SK-N-SH treated with all-trans-retinoic acid at 6 μM for 48 hours (cell line): ENCODE results near the gene TMEM209.

Source experiments
- ATAC-seq: fragments of 200-7000 bp; cut with Tn5 transposase; 3 replicates; pipeline ENCODE4 v1.9.1; 2020; ENCODE audit warnings: mild to moderate bottlenecking, moderate library complexity
- ARNTL ChIP-seq: fragments of 450-650 bp; formaldehyde crosslinking; IDR thresholded peaks from 2 replicates; pipeline ENCODE4 v1.5.0; 2020; ENCODE audit warnings: low read depth, mild to moderate bottlenecking, moderate library complexity, borderline replicate concordance
- BACH2 ChIP-seq: fragments of 250-450 bp; sonication (Bioruptor Pico); IDR thresholded peaks from 2 replicates; pipeline ENCODE4 v1.9.0; 2021; ENCODE audit warnings: mild to moderate bottlenecking, borderline replicate concordance
- CREB5 ChIP-seq: fragments of 250-450 bp; sonication (Bioruptor Pico); IDR thresholded peaks from 2 replicates; pipeline ENCODE4 v1.5.1; 2020; ENCODE audit warnings: low read depth, mild to moderate bottlenecking, moderate library complexity
- CSDC2 ChIP-seq: fragments of 250-450 bp; sonication (Bioruptor Pico); IDR thresholded peaks from 2 replicates; pipeline ENCODE4 v1.5.0; 2020; ENCODE audit warnings: mild to moderate bottlenecking, moderate library complexity
- ESRRG ChIP-seq: fragments of 250-450 bp; sonication (Bioruptor Pico); IDR thresholded peaks from 2 replicates; pipeline ENCODE4 v1.6.1; 2021; ENCODE audit warnings: mild to moderate bottlenecking
- GLIS3 ChIP-seq: fragments of 250-450 bp; sonication (Bioruptor Pico); IDR thresholded peaks from 2 replicates; pipeline ENCODE4 v1.5.0; 2020; ENCODE audit warnings: mild to moderate bottlenecking, moderate library complexity
- ISL1 ChIP-seq: fragments of 250-450 bp; sonication (Bioruptor Pico); IDR thresholded peaks from 2 replicates; pipeline ENCODE4 v2.1.2; 2022; ENCODE audit warnings: mild to moderate bottlenecking, moderate library complexity
- PATZ1 ChIP-seq: fragments of 250-450 bp; sonication (Bioruptor Pico); IDR thresholded peaks from 2 replicates; pipeline ENCODE4 v1.8.0; 2020; ENCODE audit warnings: mild to moderate bottlenecking, moderate library complexity, borderline replicate concordance
- POU6F1 ChIP-seq: fragments of 250-450 bp; sonication (Bioruptor Pico); IDR thresholded peaks from 2 replicates; pipeline ENCODE4 v1.8.0; 2021; ENCODE audit warnings: low read depth, mild to moderate bottlenecking, moderate library complexity, borderline replicate concordance
- PPARA ChIP-seq: fragments of 250-450 bp; sonication (Bioruptor Pico); IDR thresholded peaks from 2 replicates; pipeline ENCODE4 v1.5.0; 2020; ENCODE audit warnings: mild to moderate bottlenecking, borderline replicate concordance
- RARB ChIP-seq: fragments of 250-450 bp; sonication (Bioruptor Pico); IDR thresholded peaks from 2 replicates; pipeline ENCODE4 v1.8.0; 2021; ENCODE audit warnings: mild to moderate bottlenecking, moderate library complexity
- SNAI2 ChIP-seq: fragments of 250-450 bp; sonication (Bioruptor Pico); IDR thresholded peaks from 2 replicates; pipeline ENCODE4 v1.5.0; 2020; ENCODE audit warnings: mild to moderate bottlenecking, moderate library complexity
- TCF4 ChIP-seq: fragments of 250-450 bp; sonication (Bioruptor Pico); IDR thresholded peaks from 2 replicates; pipeline ENCODE4 v1.8.0; 2021; ENCODE audit warnings: mild to moderate bottlenecking, moderate library complexity, borderline replicate concordance
- TOX ChIP-seq: fragments of 250-450 bp; sonication (Bioruptor Pico); IDR thresholded peaks from 2 replicates; pipeline ENCODE4 v1.8.0; 2021; ENCODE audit warnings: mild to moderate bottlenecking, moderate library complexity, borderline replicate concordance
- TSHZ2 ChIP-seq: fragments of 250-450 bp; sonication (Bioruptor Pico); IDR thresholded peaks from 2 replicates; pipeline ENCODE4 v1.5.0; 2020; ENCODE audit warnings: mild to moderate bottlenecking, moderate library complexity
- ZC3H10 ChIP-seq: fragments of 250-450 bp; sonication (Bioruptor Pico); IDR thresholded peaks from 2 replicates; pipeline ENCODE4 v1.5.1; 2021; ENCODE audit warnings: mild to moderate bottlenecking, moderate library complexity
- ZFP3 ChIP-seq: fragments of 250-450 bp; sonication (Bioruptor Pico); IDR thresholded peaks from 2 replicates; pipeline ENCODE4 v1.5.0; 2020; ENCODE audit warnings: mild to moderate bottlenecking, moderate library complexity
- ZFP30 ChIP-seq: fragments of 450-650 bp; formaldehyde crosslinking; IDR thresholded peaks from 2 replicates; pipeline ENCODE4 v1.5.0; 2022; ENCODE audit warnings: mild to moderate bottlenecking, moderate library complexity
- ZNF565 ChIP-seq: fragments of 450-650 bp; formaldehyde crosslinking; conservative IDR thresholded peaks from 2 replicates; pipeline ENCODE4 v1.5.0; 2020; ENCODE audit warnings: low read depth, mild to moderate bottlenecking, moderate library complexity
- ZNF70 ChIP-seq: fragments of 450-650 bp; formaldehyde crosslinking; IDR thresholded peaks from 2 replicates; pipeline ENCODE4 v1.5.0; 2020; ENCODE audit warnings: mild to moderate bottlenecking, moderate library complexity
- ZNF8 ChIP-seq: fragments of 450-650 bp; formaldehyde crosslinking; IDR thresholded peaks from 2 replicates; pipeline ENCODE4 v1.5.0; 2020; ENCODE audit warnings: mild to moderate bottlenecking, moderate library complexity

Gene TMEM209

GRCh38 chr7:130152493-130153210 is 52.6 kb downstream of the TMEM209 start:
- no peak for ATAC-seq
- no peak for TF ChIP-seq TSHZ2 (CRISPR knock-in tag)
- TF ChIP-seq ZNF8 = no peak
- TF ChIP-seq PPARA (CRISPR knock-in tag) = no peak
- TF ChIP-seq ZNF565 (CRISPR knock-in tag) = no peak
- no peak for TF ChIP-seq ZC3H10
- TF ChIP-seq PATZ1 (CRISPR knock-in tag) = no peak
- no peak for TF ChIP-seq ZFP3 (CRISPR knock-in tag)
- TF ChIP-seq BACH2 (CRISPR knock-in tag) = no peak
- no peak for TF ChIP-seq SNAI2
- no peak for TF ChIP-seq ZNF70 (CRISPR knock-in tag)
- no peak for TF ChIP-seq ZFP30 (CRISPR knock-in tag)

- TF ChIP-seq CREB5 (CRISPR knock-in tag) (no peak), ESRRG (no peak), BACH2 (CRISPR knock-in tag) (no peak), ARNTL (CRISPR knock-in tag) (no peak), ZFP30 (CRISPR knock-in tag) (no peak), PATZ1 (CRISPR knock-in tag) (no peak), TCF4 (no peak), RARB (no peak), PPARA (CRISPR knock-in tag) (no peak), ZNF8 (no peak), GLIS3 (CRISPR knock-in tag) (no peak), TSHZ2 (CRISPR knock-in tag) (no peak), SNAI2 (no peak), ISL1 (CRISPR knock-in tag) (no peak), TOX (CRISPR knock-in tag) (no peak), CSDC2 (CRISPR knock-in tag) (no peak), POU6F1 (CRISPR knock-in tag) (no peak), ZNF70 (CRISPR knock-in tag) (no peak), ZC3H10 (no peak)
- TF ChIP-seq, all 23 proteins: peak for 0
- ATAC-seq = no peak
These were observed 53.4 kb downstream of the TMEM209 start for GRCh38 chr7:130151591-130152492.
